OCI-LY1 (cell line): Measurements from ENCODE around the gene UBA52.

Experiments
- CTCF ChIP-seq: fragments of 200-600 bp; sonication (generic), shearing (Covaris generic); IDR thresholded peaks from 2 replicates; pipeline ENCODE4 v1.5.1; 2017; ENCODE audit warnings: mild to moderate bottlenecking, antibody characterized with exemption, low read length, moderate library complexity, mixed read lengths
- EZH2 ChIP-seq: fragments of 200-600 bp; sonication (generic), shearing (Covaris generic); IDR thresholded peaks from 2 replicates; pipeline ENCODE4 v1.8.0; 2017; ENCODE audit warnings: borderline replicate concordance, mixed run types, mild to moderate bottlenecking, antibody characterized with exemption, low read length, moderate library complexity, mixed read lengths

- TF ChIP-seq CTCF (no peak), EZH2 (no peak)
Measured at GRCh38 chr19:18529782-18530181, 41.9 kb upstream of the UBA52 start.
